K562 (cell line): ENCODE results near the gene TFEC. TPM values are rescaled to one million over a fixed set of nuclear protein-coding genes. Genes with fewer than 3 reads are reported as not detected.

Source experiments
- ATAC-seq: fragments of 200-7000 bp; cut with Tn5 transposase; 3 replicates; pipeline ENCODE4 v1.9.1; 2020; ENCODE audit warnings: moderate library complexity
- BruUV-seq: library from RNA; stranded (reverse); fragments of 400-500 nt; replicated peaks from 2 replicates; lab custom pipeline; 2021; lab: Mats Ljungman, UMichigan
- CTCF ChIA-PET: fragments of 300-600 bp; formaldehyde crosslinking; extraction: SDS; loops from one replicate; lab custom pipeline; 2021; ENCODE audit warnings: low intra/inter-chr PET ratio; lab: Yijun Ruan, JAX
- POLR2A ChIA-PET: fragments of 300-600, 350-650 bp; sonication (Branson Sonifier 250); formaldehyde crosslinking; extraction: SDS; loops from one replicate; lab custom pipeline; 2021; ENCODE audit warnings: antibody characterized with exemption, inconsistent platforms; lab: Yijun Ruan, JAX
- DNase-seq, 4 experiments: peaks; one replicate each; pipeline versions ENCODE4 v3.0.0 to v3.0.0-alpha.2; 2011 to 2018; ENCODE audit warnings: low spot score in 3 of 4, mixed read lengths in 3 of 4; ENCODE audit errors: extremely low read depth in 1 of 4
- FAIRE-seq: peaks from 2 replicates; lab custom pipeline; 2011; peaks lifted over from hg19 to GRCh38; lab: Jason Lieb, UNC
- H2AFZ ChIP-seq: 2 replicates; pipeline ENCODE4 v1.6.0; 2011; ENCODE audit warnings: low read depth, low read length, control low read depth, inconsistent platforms
- H3K27ac ChIP-seq: fragments of 200-600 bp; 3 replicates; pipeline ENCODE4 v1.8.0; 2011; ENCODE audit warnings: low read depth, mild to moderate bottlenecking, control low read depth, inconsistent platforms, low read length, moderate library complexity, mixed read lengths; ENCODE audit errors: extremely low read depth
- H3K27me3 ChIP-seq, 2 experiments: fragments of 300-600 bp in 1 of 2; 2 replicates in 1 of 2; 3 replicates in 1 of 2; pipeline versions ENCODE4 v1.6.0 to v1.8.0; 2011; ENCODE audit warnings: inconsistent platforms in 2 of 2, low read length in 2 of 2, mild to moderate bottlenecking in 1 of 2, mixed read lengths in 1 of 2, moderate library complexity in 1 of 2; ENCODE audit not compliant: control insufficient read depth in 2 of 2, insufficient read depth in 2 of 2
- H3K36me3 ChIP-seq: fragments of 300-600 bp; 3 replicates; pipeline ENCODE4 v1.8.0; 2011; ENCODE audit warnings: mild to moderate bottlenecking, low read length, inconsistent platforms; ENCODE audit not compliant: control insufficient read depth, insufficient read depth
- H3K4me1 ChIP-seq, 2 experiments: fragments of 200-600 bp in 1 of 2; replicated peaks in 1 of 2; 2 replicates in 1 of 2; 3 replicates in 1 of 2; pipeline versions ENCODE4 v1.5.1 to v1.8.0; 2011; ENCODE audit warnings: inconsistent platforms in 2 of 2, low read length in 2 of 2, mild to moderate bottlenecking in 1 of 2, mixed read lengths in 1 of 2, moderate library complexity in 1 of 2; ENCODE audit not compliant: control insufficient read depth in 2 of 2, insufficient read depth in 2 of 2
- H3K4me2 ChIP-seq: 2 replicates; pipeline ENCODE4 v1.6.1; 2011; ENCODE audit warnings: low read length, control low read depth, inconsistent platforms, mixed read lengths; ENCODE audit not compliant: insufficient read depth
- H3K4me3 ChIP-seq: fragments of 200-600 bp; sonication (generic), shearing (Covaris generic); 2 replicates; pipeline ENCODE4 v1.5.1; 2016; ENCODE audit warnings: control low read depth, inconsistent platforms
- H3K79me2 ChIP-seq: fragments of 200-600 bp; 3 replicates; pipeline ENCODE4 v1.8.0; 2011; ENCODE audit warnings: low read length, inconsistent platforms; ENCODE audit not compliant: control insufficient read depth, insufficient read depth
- H3K9ac ChIP-seq, 2 experiments: 2 replicates each; pipeline versions ENCODE4 v1.6.0 to v1.6.1; 2011; ENCODE audit warnings: low read depth in 2 of 2, low read length in 2 of 2, control low read depth in 1 of 2, inconsistent platforms in 1 of 2, mild to moderate bottlenecking in 1 of 2, mixed read lengths in 1 of 2; ENCODE audit not compliant: insufficient read depth in 1 of 2
- H3K9me1 ChIP-seq: one replicate; pipeline ENCODE4 v1.6.0; 2011; ENCODE audit warnings: inconsistent platforms, mild to moderate bottlenecking, low read length, moderate library complexity; ENCODE audit not compliant: control insufficient read depth, insufficient read depth
- H3K9me3 ChIP-seq: replicated peaks from 2 replicates; pipeline ENCODE4 v1.5.1; 2011; ENCODE audit warnings: low read depth, low read length, inconsistent platforms; ENCODE audit not compliant: control insufficient read depth, insufficient read depth
- H4K20me1 ChIP-seq: replicated peaks from 2 replicates; pipeline ENCODE4 v1.6.1; 2011; ENCODE audit warnings: low read length, inconsistent platforms, mixed read lengths; ENCODE audit not compliant: control insufficient read depth, insufficient read depth
- CBX3 ChIP-seq, 2 experiments: IDR thresholded peaks; 1 replicate in 1 of 2; 2 replicates in 1 of 2; pipeline ENCODE4 v1.6.1; 2012; ENCODE audit warnings: inconsistent platforms in 2 of 2, low read length in 2 of 2, borderline replicate concordance in 1 of 2, control low read depth in 1 of 2
- CREB3L1 ChIP-seq: fragments of 450-650 bp; IDR thresholded peaks from 2 replicates; pipeline ENCODE4 v1.6.1; 2014; ENCODE audit warnings: low read depth, mild to moderate bottlenecking, moderate library complexity, borderline replicate concordance
- ILK ChIP-seq: fragments of 450-650 bp; IDR thresholded peaks from 2 replicates; pipeline ENCODE4 v1.6.1; 2016; ENCODE audit warnings: missing genetic modification characterization, low read depth, mild to moderate bottlenecking, missing compliant biosample characterization, moderate library complexity, borderline replicate concordance
- NFE2 ChIP-seq: IDR thresholded peaks from 2 replicates; pipeline ENCODE4 v1.6.1; 2014; ENCODE audit warnings: antibody characterized with exemption, low read depth
- PTBP1 ChIP-seq: fragments of 200-400 bp; formaldehyde crosslinking; IDR thresholded peaks from 2 replicates; pipeline ENCODE4 v1.6.1; 2017; ENCODE audit warnings: low read depth, low read length
- ZNF146 ChIP-seq: IDR thresholded peaks from one replicate; pipeline ENCODE4 v1.6.1; 2018; ENCODE audit warnings: missing compliant biosample characterization; ENCODE audit not compliant: unreplicated experiment
- ZNF324 ChIP-seq: fragments of 250-450 bp; sonication (Bioruptor Pico); IDR thresholded peaks from 2 replicates; pipeline ENCODE4 v1.4.0; 2020; ENCODE audit warnings: mild to moderate bottlenecking
- ZNF449 ChIP-seq: fragments of 250-450 bp; sonication (Bioruptor Pico); IDR thresholded peaks from 2 replicates; pipeline ENCODE4 v1.8.0; 2022; ENCODE audit warnings: moderate library complexity, mild to moderate bottlenecking, inconsistent platforms
- ZNF511 ChIP-seq: sonication (generic); formaldehyde crosslinking; IDR thresholded peaks from 2 replicates; pipeline ENCODE4 v1.8.0; 2022; ENCODE audit warnings: mild to moderate bottlenecking, missing genetic modification reagents
- ZNF561 ChIP-seq: fragments of 450-650 bp; formaldehyde crosslinking; conservative IDR thresholded peaks from 2 replicates; pipeline ENCODE4 v1.4.0; 2020; ENCODE audit warnings: mild to moderate bottlenecking, moderate library complexity
- ZNF609 ChIP-seq: sonication (generic); formaldehyde crosslinking; IDR thresholded peaks from 2 replicates; pipeline ENCODE4 v1.8.1; 2023; ENCODE audit warnings: missing genetic modification reagents, mild to moderate bottlenecking, borderline replicate concordance
- ZNF644 ChIP-seq: fragments of 200-800 bp; sonication (Bioruptor generic); IDR thresholded peaks from 2 replicates; pipeline ENCODE4 v1.6.1; 2016; ENCODE audit warnings: low read depth, missing genetic modification characterization, missing compliant biosample characterization
- WGBS: fragments of 100-300 bp; shearing (Covaris generic); methylation state at CpG from one replicate; pipeline ENCODE4 v1.1.6; 2016; ENCODE audit warnings: low coverage, mixed read lengths; ENCODE audit not compliant: insufficient coverage; ENCODE audit errors: missing lambda C conversion rate; 5-methylcytosine and 5-hydroxymethylcytosine counted together
- in situ Hi-C: fragments of 300-500 bp; cut with MboI; formaldehyde crosslinking; loops from 4 replicates; pipeline ENCODE4 v1.15.0; 2018; ENCODE audit warnings: inconsistent platforms, mixed read lengths
- intact Hi-C: fragments of 100-400 bp; cut with micrococcal nuclease; formaldehyde crosslinking; loops from 2 replicates; pipeline ENCODE4 v1.14.2; 2022
- polyA plus RNA-seq, 8 experiments: library from polyadenylated mRNA; depleted of rRNA in 4 of 8; stranded (reverse) in 5 of 8; unstranded in 3 of 8; fragments of >200 nt; fragmentation: Nextera tagmentation in 2 of 8; fragmentation: Illumina TruSeq in 1 of 8; extraction: Ambion mirVana in 2 of 8; extraction: Trizol in 1 of 8; gene quantifications; 2 replicates each; pipeline versions ENCODE4 v1.2.1 to v1.2.3, GENCODE V29; 2011 to 2014; ENCODE audit warnings: inconsistent platforms in 1 of 8, missing spikeins in 1 of 8
- total RNA-seq, 7 experiments: library from RNA; depleted of rRNA in 6 of 7; stranded (reverse); fragments of >200 nt in 6 of 7; fragmentation: Illumina TruSeq in 2 of 7; extraction: Trizol in 2 of 7; gene quantifications; 2 replicates each; pipeline versions ENCODE4 v1.2.1 to v1.2.3, GENCODE V29; 2011 to 2021; ENCODE audit warnings: low replicate concordance in 1 of 7

The TFEC gene
- total and polyA plus RNA-seq, 9 of the 15 experiments (the other 6 are each of a cell fraction or from before 2014, with no cell fraction given), result 0.01 TPM; not detected in 8

GRCh38 chr7:116024826-116025809 lies 5.4 kb downstream of the TFEC start:
- Histone ChIP-seq H3K27me3 (no peaks in the 10 kb centered on the region), H3K9ac (no peak overlapping the region), H3K9me1 (no peaks in the 10 kb centered on the region), H3K36me3 (no peaks in the 10 kb centered on the region), H3K4me1 (no peaks in the 10 kb centered on the region), H2AFZ (no peak overlapping the region), H3K79me2 (no peaks in the 10 kb centered on the region), H3K4me2 (no peak overlapping the region), H3K27ac (no peak overlapping the region), H4K20me1 (no peaks in the 10 kb centered on the region), H3K4me3 (no peak overlapping the region), H3K9me3 (0 out of 2 replicates have a peak, but pooled peaks cover under 1% of the 10 kb centered on the region)
- ChIA-PET CTCF (no interaction called here), POLR2A (no interaction called here)
- FAIRE-seq, result no peak
- intact Hi-C loops, result no loop called here
- BruUV-seq, result no TSS peak
- DNase-seq, result no peak
- in situ Hi-C loops, result no loop called here
- ATAC-seq, result no peak
- WGBS, result 0% methylated on average over 1 of the region's 1 CpG
- TF ChIP-seq CREB3L1 (no peak), NFE2 (no peak), ZNF609 (CRISPR knock-in tag) (no peak), ZNF511 (no peak), ZNF561 (CRISPR knock-in tag) (no peak), ILK (no peak), CBX3 (IDR thresholded peaks at IDR 0.05; ENCODE audit: borderline replicate concordance in 1 of 2, low read length in 2 of 2) (no peak), ZNF324 (CRISPR knock-in tag) (no peak), ZNF449 (CRISPR knock-in tag) (no peak), ZNF644 (tag) (no peak), PTBP1 (no peak), ZNF146 (CRISPR knock-in tag) (no peak)
